Sigmoid colon (tissue), 7 donors: ENCODE results near the gene DNASE1L1. TPM values are rescaled to one million over a fixed set of nuclear protein-coding genes. Genes with fewer than 3 reads are reported as not detected.
A peak's percentile ranks its signal among the peaks of the same experiment; 100 is the strongest.

Experiments used
- DNase-seq: peaks from one replicate; pipeline ENCODE4 v3.0.0-alpha.2; 2019
- H3K27ac ChIP-seq, 4 donors: fragments of 200-600 bp; sonication (generic); one replicate each; pipeline ENCODE4 v1.5.1; 2016 to 2019; ENCODE audit warnings: mild to moderate bottlenecking in 1 of 4
- H3K27me3 ChIP-seq, 3 donors: fragments of 200-600 bp; sonication (generic); one replicate each; pipeline ENCODE4 v1.5.1; 2019; ENCODE audit warnings: mild to moderate bottlenecking in 1 of 3
- H3K36me3 ChIP-seq, 4 donors: fragments of 200-600 bp; sonication (generic); one replicate each; pipeline ENCODE4 v1.5.1; 2016 to 2019
- H3K4me1 ChIP-seq, 4 donors: fragments of 200-600 bp; sonication (generic); one replicate each; pipeline ENCODE4 v1.5.1; 2017 to 2019
- H3K4me3 ChIP-seq, 4 donors: fragments of 200-600 bp; sonication (generic); one replicate each; pipeline ENCODE4 v1.5.1; 2017 to 2019; ENCODE audit warnings: mild to moderate bottlenecking in 2 of 4, moderate library complexity in 1 of 4
- H3K9me3 ChIP-seq, 4 donors: fragments of 200-600 bp in 3 of 4; sonication (generic) in 3 of 4; one replicate each; pipeline versions ENCODE4 v1.5.1 to v1.6.1; 2013 to 2019
- CTCF ChIP-seq, 4 experiments: fragments of 450-650 bp in 3 of 4; fragments of 200-600 bp in 1 of 4; IDR thresholded peaks; one replicate each; pipeline ENCODE4 v1.5.1; 2016 to 2019; ENCODE audit warnings: antibody characterized with exemption in 4 of 4, mild to moderate bottlenecking in 3 of 4, moderate library complexity in 2 of 4
- EP300 ChIP-seq, 4 donors: sonication (generic); formaldehyde crosslinking; IDR thresholded peaks; one replicate each; pipeline ENCODE4 v1.6.1; 2017; ENCODE audit warnings: antibody characterized with exemption in 4 of 4
- POLR2A ChIP-seq, 2 donors: fragments of 450-650 bp; IDR thresholded peaks; one replicate each; pipeline ENCODE4 v1.6.1; 2016; ENCODE audit warnings: antibody characterized with exemption in 2 of 2, mild to moderate bottlenecking in 2 of 2, moderate library complexity in 2 of 2
- POLR2AphosphoS5 ChIP-seq, 4 donors: sonication (generic); formaldehyde crosslinking; IDR thresholded peaks; one replicate each; pipeline ENCODE4 v1.6.1; 2017; ENCODE audit warnings: antibody characterized with exemption in 4 of 4
- WGBS, 2 donors: extraction: QIAGEN DNeasy Blood & Tissue Kit; methylation state at CpG; one replicate each; pipeline ENCODE4 v1.1.7; 2013; 5-methylcytosine and 5-hydroxymethylcytosine counted together
- intact Hi-C: fragments of 100-400 bp; cut with DNase I; formaldehyde crosslinking; loops from one replicate; pipeline ENCODE4 v1.15.1; 2023
- polyA plus RNA-seq, 3 donors: library from polyadenylated mRNA; stranded (reverse); fragments of 200-250 nt; gene quantifications; one replicate each; pipeline ENCODE4 v1.2.3, GENCODE V29; 2013
- total RNA-seq, 4 donors: library from RNA; depleted of rRNA; stranded (reverse); fragments of >200 nt; gene quantifications; one replicate each; pipeline ENCODE4 v1.1.0, GENCODE V29; 2016
- donor health status: healthy with polysubstance abuse.
- donor health status: Bipolar disorder and iron deficiency.
- donor health status: healthy.

Gene DNASE1L1
- total and polyA plus RNA-seq, 7 donors, result 10.9 to 25.7 (median 17.4) TPM

GRCh38 chrX:154408659-154409221 lies 314 bp downstream of the DNASE1L1 start:
- no peaks in the 10 kb centered on the region for H3K9me3 ChIP-seq
- no peaks in the 10 kb centered on the region for H3K27me3 ChIP-seq
- WGBS, 2 donors, result 26 to 33% methylated on average over 10 of the region's 10 CpGs
- no peaks in the 10 kb centered on the region for H3K36me3 ChIP-seq
- no peak for DNase-seq
- intact Hi-C loops, result no loop called here
- H3K27ac ChIP-seq, result peak overlapping the region; percentile 58 to 71 (median 62)
- TF ChIP-seq CTCF (IDR thresholded peaks at IDR 0.05), result no peak
- no peak for TF ChIP-seq EP300 (IDR thresholded peaks at IDR 0.05)
- TF ChIP-seq POLR2A (IDR thresholded peaks at IDR 0.05), result no peak
- no peak for TF ChIP-seq POLR2AphosphoS5 (IDR thresholded peaks at IDR 0.05)
- H3K4me1 ChIP-seq, result peaks cover 0 to 8% (median 7%) of the 10 kb centered on the region in 4 donors
- peak overlapping the region; percentile 10 to 32 (median 25) for H3K4me3 ChIP-seq

GRCh38 chrX:154404625-154405192 lies 4.3 kb downstream of the DNASE1L1 start:
- H3K9me3 ChIP-seq, result no peaks in the 10 kb centered on the region
- peaks cover 4 to 15% (median 7%) of the 10 kb centered on the region in 4 donors for H3K36me3 ChIP-seq
- intact Hi-C loops, result no loop called here
- no peak for TF ChIP-seq EP300 (IDR thresholded peaks at IDR 0.05)
- TF ChIP-seq POLR2A (IDR thresholded peaks at IDR 0.05), result no peak
- no peak for TF ChIP-seq POLR2AphosphoS5 (IDR thresholded peaks at IDR 0.05)
- TF ChIP-seq CTCF (IDR thresholded peaks at IDR 0.05), result no peak
- whole genome bisulfite sequencing, 2 donors, result 95 to 96% methylated on average over 16 of the region's 16 CpGs
- no peak overlapping the region for H3K27ac ChIP-seq
- peaks cover 0 to 8% (median 7%) of the 10 kb centered on the region in 4 donors for H3K4me1 ChIP-seq
- DNase-seq, result peak; percentile 61
- no peak overlapping the region for H3K4me3 ChIP-seq
- H3K27me3 ChIP-seq, result no peaks in the 10 kb centered on the region

GRCh38 chrX:154403858-154404257 lies 5.2 kb downstream of the DNASE1L1 start:
- Histone ChIP-seq H3K4me1 (peaks cover 0 to 16% (median 13%) of the 10 kb centered on the region in 4 donors), H3K27me3 (no peaks in the 10 kb centered on the region), H3K36me3 (peaks cover 11 to 22% (median 14%) of the 10 kb centered on the region in 4 donors), H3K27ac (no peak overlapping the region), H3K9me3 (no peaks in the 10 kb centered on the region), H3K4me3 (no peak overlapping the region)
- TF ChIP-seq CTCF (IDR thresholded peaks at IDR 0.05), result no peak
- WGBS, 2 donors, result 92% methylated on average over 4 of the region's 4 CpGs
- no peak for DNase-seq
- intact Hi-C loops, result loop anchor here (2.0 kb wide), 1 partner anchor 131 kb away; no protein-coding TSS in a partner anchor

- H3K4me3 ChIP-seq, result no peak overlapping the region
- peaks cover 0 to 16% (median 13%) of the 10 kb centered on the region in 4 donors for H3K4me1 ChIP-seq
- peak; percentile 48 for DNase-seq
- intact Hi-C loops, result loop anchor here (2.0 kb wide), 1 partner anchor 132 kb away; no protein-coding TSS in a partner anchor
- no peaks in the 10 kb centered on the region for H3K9me3 ChIP-seq
- no peak overlapping the region for H3K27ac ChIP-seq
- no peak for TF ChIP-seq POLR2AphosphoS5 (IDR thresholded peaks at IDR 0.05)
- no peak for TF ChIP-seq EP300 (IDR thresholded peaks at IDR 0.05)
- TF ChIP-seq CTCF (IDR thresholded peaks at IDR 0.05), result no peak
- no peak for TF ChIP-seq POLR2A (IDR thresholded peaks at IDR 0.05)
- H3K36me3 ChIP-seq, result peaks cover 11 to 22% (median 14%) of the 10 kb centered on the region in 4 donors
- 89 to 92% methylated on average over 10 of the region's 10 CpGs for WGBS, 2 donors
- no peaks in the 10 kb centered on the region for H3K27me3 ChIP-seq
Observed at GRCh38 chrX:154403192-154403591, 5.9 kb downstream of the DNASE1L1 start.
